GM18907 (cell line): ENCODE measurements around the gene CD82.

ENCODE experiments used
- ATAC-seq: cut with Tn5 transposase; IDR thresholded peaks from one replicate; pipeline ENCODE4 v1.9.1; 2021; ENCODE audit warnings: mild to moderate bottlenecking, moderate library complexity; ENCODE audit not compliant: unreplicated experiment

Gene CD82

GRCh38 chr11:44614281-44614775 lies 48.9 kb downstream of the CD82 start:
- ATAC-seq = no peak

GRCh38 chr11:44615041-44615755 lies 49.7 kb downstream of the CD82 start:
- no peak for ATAC-seq

GRCh38 chr11:44615913-44616791 lies 50.7 kb downstream of the CD82 start:
- no peak for ATAC-seq

GRCh38 chr11:44617671-44618461 lies 52.4 kb downstream of the CD82 start:
- ATAC-seq = no peak

GRCh38 chr11:44618561-44619425 lies 53.3 kb downstream of the CD82 start:
- no peak for ATAC-seq

GRCh38 chr11:44620328-44620725 lies 54.9 kb downstream of the CD82 start:
- ATAC-seq = no peak

- ATAC-seq = no peak
Measured at GRCh38 chr11:44621140-44621681, 55.7 kb downstream of the CD82 start.

- no peak for ATAC-seq
Measured at GRCh38 chr11:44621784-44622183, 56.3 kb downstream of the CD82 start.

- ATAC-seq = no peak
Measured at GRCh38 chr11:44622190-44622650, 56.8 kb downstream of the CD82 start.

- ATAC-seq = no peak
Measured at GRCh38 chr11:44622721-44623258, 57.3 kb downstream of the CD82 start.

- no peak for ATAC-seq
Measured at GRCh38 chr11:44623341-44623730, 57.9 kb downstream of the CD82 start.

- ATAC-seq = no peak
Measured at GRCh38 chr11:44623731-44624491, 58.4 kb downstream of the CD82 start.

GRCh38 chr11:44624761-44625221 lies 59.3 kb downstream of the CD82 start:
- ATAC-seq = no peak

GRCh38 chr11:44625759-44626523 lies 60.5 kb downstream of the CD82 start:
- ATAC-seq = no peak

GRCh38 chr11:44626645-44627044 lies 61.2 kb downstream of the CD82 start:
- ATAC-seq = no peak

GRCh38 chr11:44627165-44627789 lies 61.8 kb downstream of the CD82 start:
- ATAC-seq = no peak

GRCh38 chr11:44627911-44628729 lies 62.7 kb downstream of the CD82 start:
- ATAC-seq = peak; percentile 74
